Subcutaneous abdominal adipose tissue (tissue), 5 donors: ENCODE data around the gene RGMB.

Experiments
- H3K27ac ChIP-seq: one replicate; pipeline ENCODE4 v1.7.0; 2013; ENCODE audit warnings: low read depth, mild to moderate bottlenecking, inconsistent platforms, low read length, moderate library complexity
- H3K27me3 ChIP-seq, 5 donors: one replicate each; pipeline ENCODE4 v1.7.0; 2013; ENCODE audit warnings: low read length in 5 of 5, inconsistent platforms in 1 of 5; ENCODE audit not compliant: control insufficient read depth in 5 of 5, insufficient read depth in 4 of 5
- H3K36me3 ChIP-seq, 5 donors: one replicate each; pipeline ENCODE4 v1.7.0; 2013; ENCODE audit warnings: low read length in 5 of 5; ENCODE audit not compliant: control insufficient read depth in 5 of 5, insufficient read depth in 5 of 5
- H3K4me1 ChIP-seq, 5 donors: one replicate each; pipeline ENCODE4 v1.7.0; 2013; ENCODE audit warnings: low read length in 5 of 5, mild to moderate bottlenecking in 3 of 5, moderate library complexity in 1 of 5; ENCODE audit not compliant: control insufficient read depth in 5 of 5, insufficient read depth in 5 of 5
- H3K4me3 ChIP-seq, 5 donors: one replicate each; pipeline ENCODE4 v1.7.0; 2013; ENCODE audit warnings: low read length in 5 of 5, low read depth in 1 of 5
- H3K9ac ChIP-seq, 5 donors: one replicate each; pipeline ENCODE4 v1.7.0; 2013; ENCODE audit warnings: low read length in 5 of 5, mild to moderate bottlenecking in 4 of 5, moderate library complexity in 3 of 5
- H3K9me3 ChIP-seq, 5 donors: one replicate each; pipeline ENCODE4 v1.7.0; 2013; ENCODE audit warnings: low read length in 5 of 5; ENCODE audit not compliant: control insufficient read depth in 5 of 5
- donor health status: healthy.
- donor health status: healthy.
- donor health status: healthy.
- donor health status: healthy.
- donor health status: healthy.

RGMB gene

DNA sequence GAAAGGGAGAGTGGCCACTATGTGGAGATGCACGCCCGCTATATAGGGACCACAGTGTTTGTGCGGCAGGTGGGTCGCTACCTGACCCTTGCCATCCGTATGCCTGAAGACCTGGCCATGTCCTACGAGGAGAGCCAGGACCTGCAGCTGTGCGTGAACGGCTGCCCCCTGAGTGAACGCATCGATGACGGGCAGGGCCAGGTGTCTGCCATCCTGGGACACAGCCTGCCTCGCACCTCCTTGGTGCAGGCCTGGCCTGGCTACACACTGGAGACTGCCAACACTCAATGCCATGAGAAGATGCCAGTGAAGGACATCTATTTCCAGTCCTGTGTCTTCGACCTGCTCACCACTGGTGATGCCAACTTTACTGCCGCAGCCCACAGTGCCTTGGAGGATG, 19.8 kb downstream of the RGMB start:
- Histone ChIP-seq H3K4me1 (peaks cover 0 to 16% (median 3%) of the 10 kb centered on the region in 5 donors), H3K9ac (no peak overlapping the region), H3K4me3 (no peak overlapping the region), H3K36me3 (peaks cover 0 to 14% (median 9%) of the 10 kb centered on the region in 5 donors), H3K9me3 (peaks cover 0 to 2% (median 0%) of the 10 kb centered on the region in 5 donors), H3K27me3 (no peaks in the 10 kb centered on the region), H3K27ac (no peak overlapping the region)

DNA sequence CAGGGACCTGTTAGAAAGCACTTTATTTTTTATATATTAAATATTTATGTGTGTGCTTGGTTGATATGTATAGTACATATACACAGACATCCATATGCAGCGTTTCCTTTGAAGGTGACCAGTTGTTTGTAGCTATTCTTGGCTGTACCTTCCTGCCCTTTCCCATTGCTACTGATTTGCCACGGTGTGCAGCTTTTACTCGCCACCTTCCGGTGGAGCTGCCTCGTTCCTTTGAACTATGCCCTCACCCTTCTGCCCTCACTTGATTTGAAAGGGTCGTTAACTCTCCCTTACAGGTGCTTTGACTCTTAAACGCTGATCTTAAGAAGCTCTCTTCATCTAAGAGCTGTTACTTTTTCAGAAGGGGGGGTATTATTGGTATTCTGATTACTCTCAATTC, 20.5 kb downstream of the RGMB start:
- Histone ChIP-seq H3K27ac (no peak overlapping the region), H3K4me1 (peaks cover 0 to 16% (median 3%) of the 10 kb centered on the region in 5 donors), H3K9ac (no peak overlapping the region), H3K9me3 (peaks cover 0 to 2% (median 0%) of the 10 kb centered on the region in 5 donors), H3K4me3 (no peak overlapping the region), H3K36me3 (peaks cover 0 to 14% (median 9%) of the 10 kb centered on the region in 5 donors), H3K27me3 (no peaks in the 10 kb centered on the region)

DNA sequence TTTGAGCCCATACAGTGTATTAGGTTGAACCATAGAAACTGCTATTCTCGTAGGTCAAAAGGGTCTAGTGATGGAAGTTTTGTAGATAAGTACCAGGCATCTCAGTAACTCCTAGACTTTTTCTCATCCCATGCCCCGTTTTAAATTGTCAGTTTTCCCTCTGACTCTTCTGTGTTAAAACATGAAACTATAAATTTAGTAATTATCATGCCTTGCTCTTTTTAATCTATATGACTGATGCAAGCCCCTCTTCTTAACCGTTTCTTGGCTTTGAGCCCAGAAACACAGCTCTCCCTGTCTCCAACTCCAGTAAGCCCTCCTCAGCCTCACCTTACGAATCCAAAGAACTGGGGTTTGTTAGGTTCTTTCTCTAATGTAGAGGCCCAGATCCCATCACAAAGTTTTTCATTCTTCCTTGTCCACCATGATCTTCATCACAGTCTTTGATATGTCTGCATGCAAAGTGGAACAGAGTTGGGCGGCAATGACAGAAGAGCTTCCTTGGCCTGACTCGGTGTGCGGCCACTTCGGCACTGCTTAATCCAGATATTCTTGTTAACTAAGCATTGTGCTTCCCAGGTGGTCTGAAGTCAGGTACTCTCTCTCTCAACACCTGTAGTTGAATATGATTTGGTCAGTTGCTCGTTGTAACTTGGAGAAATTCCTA, 21.1 kb downstream of the RGMB start:
- Histone ChIP-seq H3K27me3 (no peaks in the 10 kb centered on the region), H3K4me3 (no peak overlapping the region), H3K36me3 (peaks cover 0 to 14% (median 9%) of the 10 kb centered on the region in 5 donors), H3K27ac (no peak overlapping the region), H3K4me1 (peaks cover 0 to 16% (median 3%) of the 10 kb centered on the region in 5 donors), H3K9me3 (peaks cover 0 to 2% (median 0%) of the 10 kb centered on the region in 5 donors), H3K9ac (no peak overlapping the region)

DNA sequence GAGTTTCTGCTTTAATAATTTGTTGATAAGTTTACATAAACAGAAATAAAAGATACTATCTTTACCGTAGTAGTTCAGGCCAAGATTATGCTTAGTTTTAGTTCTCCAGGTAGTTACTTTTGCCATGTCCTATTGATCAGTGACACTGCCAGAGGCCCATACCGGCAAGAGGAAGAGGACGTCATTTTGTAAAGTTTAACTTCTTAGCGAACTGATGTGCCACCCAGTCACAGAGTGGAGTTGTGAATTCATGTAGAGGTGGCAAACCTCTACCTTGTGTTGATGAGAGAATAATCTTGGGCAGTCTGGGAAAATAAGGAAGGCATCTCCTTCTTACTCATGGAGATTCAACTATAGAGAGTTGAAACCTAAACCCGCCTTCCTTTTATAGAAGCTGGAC, 21.8 kb downstream of the RGMB start:
- no peaks in the 10 kb centered on the region for H3K27me3 ChIP-seq
- H3K9me3 ChIP-seq, result peaks cover 0 to 2% (median 0%) of the 10 kb centered on the region in 5 donors
- peaks cover 0 to 16% (median 3%) of the 10 kb centered on the region in 5 donors for H3K4me1 ChIP-seq
- H3K9ac ChIP-seq, result no peak overlapping the region
- H3K27ac ChIP-seq, result no peak overlapping the region
- no peak overlapping the region for H3K4me3 ChIP-seq
- peaks cover 0 to 14% (median 9%) of the 10 kb centered on the region in 5 donors for H3K36me3 ChIP-seq

DNA sequence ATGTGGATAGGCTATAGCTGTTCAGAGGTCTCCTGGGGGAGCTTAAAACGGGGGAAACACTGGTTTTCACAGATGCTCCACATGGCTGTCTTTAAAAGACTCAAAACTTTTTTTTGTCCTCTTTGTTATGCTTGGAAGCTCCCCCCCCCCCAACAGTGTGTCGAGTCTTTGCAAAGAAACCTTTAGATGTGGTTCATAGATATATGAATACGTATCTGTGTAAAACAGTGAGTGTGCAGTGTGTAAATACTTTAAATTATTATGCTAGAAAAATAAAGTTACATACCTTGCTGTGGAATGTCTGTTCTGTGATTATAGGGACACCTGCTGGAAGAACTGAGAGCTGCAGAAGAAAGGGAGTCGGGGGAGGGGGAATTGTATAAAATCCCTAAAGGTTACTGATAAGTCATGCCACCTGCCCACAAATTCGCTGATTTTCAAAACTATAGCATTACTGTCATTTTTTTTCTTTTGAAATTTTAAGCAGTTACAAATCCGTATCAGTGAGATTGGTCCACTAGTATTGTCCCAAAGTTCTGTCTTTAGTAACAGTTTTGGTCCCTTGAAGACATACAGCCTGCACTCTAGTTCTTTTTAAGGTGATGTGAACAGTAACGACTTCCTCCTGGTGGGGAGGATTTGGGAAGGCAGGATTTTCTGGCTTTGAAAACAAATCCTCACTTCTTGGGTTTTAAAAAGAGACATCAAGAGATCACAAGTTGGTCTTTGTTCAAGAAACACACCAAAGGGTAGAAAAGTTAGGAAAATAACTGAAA, 22.9 kb downstream of the RGMB start:
- H3K9me3 ChIP-seq, result peaks cover 0 to 2% (median 0%) of the 10 kb centered on the region in 5 donors
- H3K4me3 ChIP-seq, result no peak overlapping the region
- no peak overlapping the region for H3K27ac ChIP-seq
- peaks cover 0 to 14% (median 9%) of the 10 kb centered on the region in 5 donors for H3K36me3 ChIP-seq
- H3K4me1 ChIP-seq, result peaks cover 0 to 13% (median 3%) of the 10 kb centered on the region in 5 donors
- H3K9ac ChIP-seq, result no peak overlapping the region
- H3K27me3 ChIP-seq, result no peaks in the 10 kb centered on the region

DNA sequence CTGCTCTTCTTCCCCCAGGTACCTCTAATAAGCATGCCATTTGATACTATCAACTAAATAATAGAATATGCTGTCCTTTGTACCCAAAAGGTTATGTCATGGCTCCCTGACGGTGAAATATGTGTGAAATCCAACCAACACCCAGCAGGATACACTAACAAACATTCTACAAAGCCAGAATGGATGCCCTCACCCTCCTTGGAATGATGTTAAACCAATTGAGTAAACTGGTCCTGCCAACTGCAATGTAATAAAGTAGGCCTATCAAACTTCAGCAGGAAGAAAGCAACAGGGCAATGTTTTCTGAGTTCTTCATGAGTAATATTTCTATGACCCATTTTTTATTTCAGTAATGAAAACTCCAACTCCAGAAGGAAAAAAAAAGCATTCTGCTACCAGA, 24.9 kb downstream of the RGMB start:
- H3K27ac ChIP-seq, result no peak overlapping the region
- H3K9ac ChIP-seq, result no peak overlapping the region
- peaks cover 0 to 7% (median 0%) of the 10 kb centered on the region in 5 donors for H3K4me1 ChIP-seq
- no peaks in the 10 kb centered on the region for H3K27me3 ChIP-seq
- no peak overlapping the region for H3K4me3 ChIP-seq
- peaks cover 0 to 8% (median 4%) of the 10 kb centered on the region in 5 donors for H3K36me3 ChIP-seq
- no peaks in the 10 kb centered on the region for H3K9me3 ChIP-seq

DNA sequence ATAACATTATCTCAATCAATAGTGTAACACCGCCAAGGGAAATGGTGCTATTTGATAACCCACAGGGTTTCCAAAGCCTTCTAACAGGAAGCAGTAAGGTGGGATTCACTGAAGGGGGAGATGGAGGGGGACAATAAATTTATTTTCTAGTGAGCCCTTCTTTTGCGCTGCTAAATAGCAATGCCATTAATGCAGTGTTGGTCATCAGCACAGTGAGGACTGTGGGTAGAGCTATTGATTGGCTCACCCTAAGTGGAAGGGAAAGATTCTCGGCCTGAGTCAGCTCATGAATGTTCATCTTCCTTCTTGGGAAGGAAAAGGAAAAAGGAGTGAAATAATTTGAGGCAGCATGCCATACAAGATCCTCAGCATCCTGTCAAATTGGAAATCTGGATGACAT, 25.4 kb downstream of the RGMB start:
- H3K4me1 ChIP-seq, result peaks cover 0 to 7% (median 0%) of the 10 kb centered on the region in 5 donors
- H3K27ac ChIP-seq, result no peak overlapping the region
- H3K36me3 ChIP-seq, result peaks cover 0 to 4% (median 0%) of the 10 kb centered on the region in 5 donors
- H3K4me3 ChIP-seq, result no peak overlapping the region
- H3K27me3 ChIP-seq, result no peaks in the 10 kb centered on the region
- H3K9ac ChIP-seq, result no peak overlapping the region
- H3K9me3 ChIP-seq, result no peaks in the 10 kb centered on the region

DNA sequence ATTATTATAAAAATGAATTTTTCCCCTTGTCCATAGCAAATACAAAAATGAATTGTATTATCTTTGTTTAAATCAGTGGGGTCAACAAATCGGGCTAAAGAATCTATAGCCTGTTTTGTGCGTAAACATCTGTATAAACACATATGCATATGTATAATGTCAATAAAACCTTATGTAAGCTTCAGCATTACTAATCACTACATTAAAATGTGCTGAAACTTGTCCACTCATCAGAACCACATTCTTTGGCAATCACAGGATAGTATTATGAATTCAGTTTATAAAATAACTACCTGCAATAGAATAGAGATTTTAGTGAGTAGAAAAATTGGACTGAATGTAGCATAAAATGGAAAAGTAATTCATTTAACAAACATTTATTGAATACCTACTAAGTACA, 30.6 kb downstream of the RGMB start:
- Histone ChIP-seq H3K4me3 (no peak overlapping the region), H3K4me1 (no peaks in the 10 kb centered on the region), H3K36me3 (no peaks in the 10 kb centered on the region), H3K27me3 (no peaks in the 10 kb centered on the region), H3K27ac (no peak overlapping the region), H3K9me3 (peaks cover 0 to 13% (median 7%) of the 10 kb centered on the region in 5 donors), H3K9ac (no peak overlapping the region)

DNA sequence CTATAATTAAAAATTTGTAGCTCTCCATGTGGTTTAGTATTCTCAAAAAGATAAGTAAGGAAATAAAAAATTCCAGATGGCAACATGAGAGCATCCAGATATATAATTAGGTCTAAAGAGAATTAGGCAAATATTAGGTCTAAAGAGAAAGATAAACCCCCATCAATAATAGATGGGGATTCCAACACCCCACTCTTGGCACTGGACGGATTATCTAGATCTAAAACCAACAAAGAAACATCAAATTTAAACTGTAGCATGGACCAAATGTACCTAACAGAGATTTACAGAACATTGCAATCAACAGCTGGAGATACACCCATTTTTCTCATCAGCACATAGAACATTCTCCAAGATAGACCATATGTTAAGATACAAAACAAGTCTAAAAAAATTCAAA, 31.6 kb downstream of the RGMB start:
- no peaks in the 10 kb centered on the region for H3K27me3 ChIP-seq
- H3K36me3 ChIP-seq, result no peaks in the 10 kb centered on the region
- H3K27ac ChIP-seq, result no peak overlapping the region
- H3K4me1 ChIP-seq, result no peaks in the 10 kb centered on the region
- no peak overlapping the region for H3K4me3 ChIP-seq
- H3K9ac ChIP-seq, result no peak overlapping the region
- H3K9me3 ChIP-seq, result peaks cover 0 to 13% (median 7%) of the 10 kb centered on the region in 5 donors

DNA sequence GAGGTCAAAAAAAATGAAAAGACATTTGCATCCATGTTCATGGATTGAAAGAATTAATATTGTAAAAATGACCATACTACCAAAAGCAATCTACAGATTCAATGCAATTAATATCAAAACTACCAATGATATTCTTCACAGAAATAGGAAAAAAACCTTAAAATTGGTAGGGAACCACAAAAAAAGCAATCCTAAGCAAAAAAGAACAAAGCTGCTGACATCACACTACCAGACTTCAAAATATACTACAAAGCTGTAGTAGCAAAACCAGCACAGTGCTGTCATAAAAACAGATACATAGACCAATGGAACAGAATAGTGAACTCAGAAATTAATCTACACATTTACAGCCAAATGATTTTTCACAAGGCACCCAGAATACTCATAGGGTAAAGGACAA, 34.3 kb downstream of the RGMB start:
- H3K36me3 ChIP-seq, result no peaks in the 10 kb centered on the region
- no peak overlapping the region for H3K27ac ChIP-seq
- no peaks in the 10 kb centered on the region for H3K27me3 ChIP-seq
- H3K4me3 ChIP-seq, result no peak overlapping the region
- no peaks in the 10 kb centered on the region for H3K4me1 ChIP-seq
- H3K9me3 ChIP-seq, result peaks cover 0 to 13% (median 7%) of the 10 kb centered on the region in 5 donors
- H3K9ac ChIP-seq, result no peak overlapping the region
